A549 (cell line): ENCODE results near the gene MADD. TPM values are rescaled to one million over a fixed set of nuclear protein-coding genes. Genes with fewer than 3 reads are reported as not detected.

ENCODE experiments used
- ATAC-seq, 2 experiments: fragments of 200-7000 bp in 1 of 2; fragments of >200 bp in 1 of 2; cut with Nextera tagmentation in 1 of 2; cut with Tn5 transposase in 1 of 2; 3 replicates each; pipeline versions ENCODE4 v1.8.0 to v1.9.1; 2018 to 2020; ENCODE audit warnings: mild to moderate bottlenecking in 1 of 2, moderate library complexity in 1 of 2
- CTCF ChIA-PET: fragments of 300-600 bp; sonication (Branson Sonifier 250); formaldehyde crosslinking; extraction: SDS; loops from one replicate; lab custom pipeline; 2021; ENCODE audit warnings: antibody characterized with exemption, inconsistent platforms; lab: Yijun Ruan, JAX
- POLR2A ChIA-PET: fragments of 350-600 bp; formaldehyde crosslinking; extraction: SDS; loops from one replicate; lab custom pipeline; 2021; ENCODE audit warnings: antibody characterized with exemption, inconsistent platforms; lab: Yijun Ruan, JAX
- DNase-seq, 2 experiments: peaks; one replicate each; pipeline versions ENCODE4 v3.0.0 to v3.0.0-alpha.2; 2011 to 2016; ENCODE audit warnings: low read depth in 1 of 2, low spot score in 1 of 2
- FAIRE-seq: peaks from 2 replicates; lab custom pipeline; 2011; peaks lifted over from hg19 to GRCh38; lab: Jason Lieb, UNC
- H3K27ac ChIP-seq, 2 experiments: fragments of >200 bp; sonication (Bioruptor Twin); formaldehyde crosslinking; 3 replicates each; pipeline ENCODE4 v1.5.1; 2016 to 2017
- H3K4me1 ChIP-seq: fragments of >200 bp; sonication (Bioruptor Twin); formaldehyde crosslinking; 3 replicates; pipeline ENCODE4 v1.6.1; 2016
- H3K4me2 ChIP-seq: fragments of >200 bp; sonication (Bioruptor Twin); formaldehyde crosslinking; 3 replicates; pipeline ENCODE4 v1.6.1; 2016
- H3K4me3 ChIP-seq: fragments of >200 bp; sonication (Bioruptor Twin); formaldehyde crosslinking; 3 replicates; pipeline ENCODE4 v1.5.1; 2016
- H3K9me3 ChIP-seq: fragments of >200 bp; sonication (Bioruptor Twin); formaldehyde crosslinking; 3 replicates; pipeline ENCODE4 v1.6.1; 2016
- ATOH8 ChIP-seq: fragments of 250-450 bp; sonication (Bioruptor Pico); IDR thresholded peaks from 2 replicates; pipeline ENCODE4 v1.5.0; 2020; ENCODE audit warnings: low read depth, mild to moderate bottlenecking, moderate library complexity
- BCL3 ChIP-seq: fragments of >200 bp; sonication (Bioruptor Twin); formaldehyde crosslinking; IDR thresholded peaks from 3 replicates; pipeline ENCODE4 v1.6.1; 2016
- CBX8 ChIP-seq: fragments of 200-600 bp; sonication (generic); IDR thresholded peaks from 2 replicates; pipeline ENCODE4 v1.6.1; 2016
- CEBPB ChIP-seq, 2 experiments: fragments of >200 bp in 1 of 2; sonication (Bioruptor Twin) in 1 of 2; formaldehyde crosslinking in 1 of 2; IDR thresholded peaks; 2 replicates each; pipeline ENCODE4 v1.6.1; 2012 to 2016
- CHD2 ChIP-seq: fragments of 150-350 bp; IDR thresholded peaks from 2 replicates; pipeline ENCODE4 v1.6.1; 2014; ENCODE audit warnings: low read length; ENCODE audit not compliant: partially characterized antibody
- E2F6 ChIP-seq: IDR thresholded peaks from 2 replicates; pipeline ENCODE4 v1.6.1; 2012; ENCODE audit warnings: low read depth, borderline replicate concordance
- EHF ChIP-seq: fragments of 250-450 bp; sonication (Bioruptor Pico); IDR thresholded peaks from 2 replicates; pipeline ENCODE4 v1.5.0; 2020; ENCODE audit warnings: mild to moderate bottlenecking
- EP300 ChIP-seq, 2 experiments: fragments of >200 bp; sonication (Bioruptor Twin); formaldehyde crosslinking; IDR thresholded peaks; 2 replicates in 1 of 2; 3 replicates in 1 of 2; pipeline ENCODE4 v1.6.1; 2016 to 2017
- FOSB ChIP-seq: fragments of 250-450 bp; sonication (Bioruptor Pico); IDR thresholded peaks from 2 replicates; pipeline ENCODE4 v1.5.0; 2020; ENCODE audit warnings: mild to moderate bottlenecking, moderate library complexity
- FOSL2 ChIP-seq, 2 experiments: fragments of 450-650 bp in 1 of 2; fragments of >200 bp in 1 of 2; sonication (Bioruptor Twin) in 1 of 2; formaldehyde crosslinking; IDR thresholded peaks; 2 replicates each; pipeline versions ENCODE4 v1.5.0 to v1.6.1; 2016 to 2020; ENCODE audit warnings: mild to moderate bottlenecking in 1 of 2, moderate library complexity in 1 of 2
- GATA3 ChIP-seq: IDR thresholded peaks from 2 replicates; pipeline ENCODE4 v1.6.1; 2012; ENCODE audit warnings: borderline replicate concordance
- HES2 ChIP-seq: fragments of >200 bp; sonication (Bioruptor Twin); formaldehyde crosslinking; IDR thresholded peaks from 2 replicates; pipeline ENCODE4 v1.6.1; 2016
- HMGXB4 ChIP-seq: fragments of 250-450 bp; sonication (Bioruptor Pico); IDR thresholded peaks from 2 replicates; pipeline ENCODE4 v1.5.0; 2021; ENCODE audit warnings: mild to moderate bottlenecking, moderate library complexity, borderline replicate concordance
- HOXB13 ChIP-seq: fragments of 250-450 bp; sonication (Bioruptor Pico); IDR thresholded peaks from 2 replicates; pipeline ENCODE4 v1.5.0; 2020; ENCODE audit warnings: low read depth, mild to moderate bottlenecking, moderate library complexity
- HOXB5 ChIP-seq: fragments of 250-450 bp; sonication (Bioruptor Pico); IDR thresholded peaks from 2 replicates; pipeline ENCODE4 v1.5.0; 2020; ENCODE audit warnings: mild to moderate bottlenecking, moderate library complexity
- JUNB ChIP-seq: fragments of >200 bp; sonication (Bioruptor Twin); formaldehyde crosslinking; IDR thresholded peaks from 2 replicates; pipeline ENCODE4 v1.6.1; 2016
- KDM5A ChIP-seq: fragments of 200-600 bp; sonication (generic); IDR thresholded peaks from 2 replicates; pipeline ENCODE4 v1.6.1; 2016; ENCODE audit warnings: antibody characterized with exemption, mild to moderate bottlenecking
- MAZ ChIP-seq: fragments of 150-350 bp; IDR thresholded peaks from 2 replicates; pipeline ENCODE4 v1.6.1; 2014; ENCODE audit warnings: antibody characterized with exemption, low read depth, low read length, borderline replicate concordance
- MYC ChIP-seq: IDR thresholded peaks from 2 replicates; pipeline ENCODE4 v1.6.1; 2012; ENCODE audit warnings: mild to moderate bottlenecking, inconsistent platforms, low read length, improper control_type of control experiment, borderline replicate concordance
- NFE2L2 ChIP-seq: fragments of 150-350 bp; conservative IDR thresholded peaks from 2 replicates; pipeline ENCODE4 v1.6.1; 2014; ENCODE audit warnings: low read length
- NPAS2 ChIP-seq: fragments of 250-450 bp; sonication (Bioruptor Pico); IDR thresholded peaks from 2 replicates; pipeline ENCODE4 v1.8.0; 2022; ENCODE audit warnings: mild to moderate bottlenecking, moderate library complexity, borderline replicate concordance
- PHF8 ChIP-seq: fragments of 200-600 bp; sonication (generic); IDR thresholded peaks from 2 replicates; pipeline ENCODE4 v1.6.1; 2016; ENCODE audit warnings: low read depth, mild to moderate bottlenecking, antibody characterized with exemption, moderate library complexity, borderline replicate concordance
- POLR2AphosphoS2 ChIP-seq: conservative IDR thresholded peaks from 2 replicates; pipeline ENCODE4 v1.6.1; 2012; ENCODE audit warnings: low read length, improper control_type of control experiment, inconsistent platforms
- RAD21 ChIP-seq, 2 experiments: fragments of >200 bp in 1 of 2; sonication (Bioruptor Twin) in 1 of 2; formaldehyde crosslinking in 1 of 2; IDR thresholded peaks in 1 of 2; conservative IDR thresholded peaks in 1 of 2; 2 replicates in 1 of 2; 3 replicates in 1 of 2; pipeline ENCODE4 v1.6.1; 2012 to 2018; ENCODE audit warnings: inconsistent platforms in 1 of 2
- RARB ChIP-seq: fragments of 250-450 bp; sonication (Bioruptor Pico); IDR thresholded peaks from 2 replicates; pipeline ENCODE4 v1.8.0; 2021; ENCODE audit warnings: mild to moderate bottlenecking, moderate library complexity
- RFX5 ChIP-seq: fragments of 450-650 bp; IDR thresholded peaks from 2 replicates; pipeline ENCODE4 v1.7.1; 2014; ENCODE audit warnings: antibody characterized with exemption, mild to moderate bottlenecking, moderate library complexity
- SREBF2 ChIP-seq: fragments of 450-650 bp; IDR thresholded peaks from 2 replicates; pipeline ENCODE4 v1.6.1; 2014; ENCODE audit warnings: mild to moderate bottlenecking, moderate library complexity
- ZNF302 ChIP-seq: fragments of 250-450 bp; sonication (Bioruptor Pico); IDR thresholded peaks from 2 replicates; pipeline ENCODE4 v1.9.0; 2021; ENCODE audit warnings: inconsistent platforms, mild to moderate bottlenecking, moderate library complexity
- ZSCAN20 ChIP-seq: fragments of 250-450 bp; sonication (Bioruptor Pico); IDR thresholded peaks from 2 replicates; pipeline ENCODE4 v1.8.0; 2022; ENCODE audit warnings: mild to moderate bottlenecking, moderate library complexity
- WGBS: methylation state at CpG from one replicate; pipeline ENCODE4 v1.1.6; 2017; ENCODE audit errors: missing lambda C conversion rate; 5-methylcytosine and 5-hydroxymethylcytosine counted together
- polyA plus RNA-seq, 4 experiments: library from polyadenylated mRNA; depleted of rRNA in 3 of 4; stranded (reverse); fragments of >200 nt; fragmentation: RNase III in 1 of 4; extraction: RNeasy Plus Mini Kit Qiagen cat#74134 plus additional on column Dnase treatment in 1 of 4; gene quantifications; 2 replicates in 3 of 4; 3 replicates in 1 of 4; pipeline ENCODE4 v1.2.3, GENCODE V29; 2011 to 2017

The MADD gene
- polyA plus RNA-seq, 2 of the 4 experiments (the other 2 are of a cell fraction): 16.7 to 25.2 TPM

- DNase-seq (no peak), ATAC-seq (no peak), FAIRE-seq (no peak)
- Histone ChIP-seq H3K9me3 (no peaks in the 10 kb centered on the region), H3K27ac (peak overlapping the region; percentile 95 to 99), H3K4me3 (peak overlapping the region; percentile 72; the same call in 2 of the 3 replicates)
- POLR2A ChIA-PET: no interaction called here
- no peak for TF ChIP-seq ZNF302
- TF ChIP-seq HES2: no peak
- no peak for TF ChIP-seq NPAS2 (CRISPR knock-in tag)
- no peak for TF ChIP-seq E2F6
- no peak for TF ChIP-seq KDM5A
- TF ChIP-seq PHF8: no peak
- no peak for TF ChIP-seq MYC
- TF ChIP-seq, all 56 proteins: peak for 0
- peak overlapping the region; percentile 97 for H3K4me2 ChIP-seq
- CTCF ChIA-PET: interaction anchor here (0.9 to 2.0 kb wide), 6 partner anchors 10 to 108 kb away, joined by 3 to 18 read pairs (median 4); partner anchors contain the start of gene NR1H3
- WGBS: 72% methylated on average over 13 of the region's 13 CpGs
- H3K4me1 ChIP-seq: peaks cover 30% of the 10 kb centered on the region
Observed at GRCh38 chr11:47268448-47269001, 1.4 kb upstream of the MADD start.

GRCh38 chr11:47269002-47269828 is 718 bp upstream of the MADD start:
- H3K4me2 ChIP-seq: peak overlapping the region; percentile 97
- ChIA-PET CTCF (interaction anchor here (1.0 to 2.4 kb wide), 6 partner anchors 11 to 91 kb away, joined by 3 to 18 read pairs (median 5); partner anchors contain the start of genes ACP2 and NR1H3), POLR2A (no interaction called here)
- WGBS: 7% methylated on average over 16 of the region's 52 CpGs
- H3K4me3 ChIP-seq: peak overlapping the region; percentile 72
- peak overlapping the region; percentile 95 to 99 for H3K27ac ChIP-seq
- H3K4me1 ChIP-seq: peaks cover 30% of the 10 kb centered on the region
- peak; percentile 88 to 89 for DNase-seq
- FAIRE-seq: no peak
- peak; percentile 83 to 86 for ATAC-seq
- H3K9me3 ChIP-seq: no peaks in the 10 kb centered on the region
- TF ChIP-seq RAD21 (conservative IDR thresholded peaks at IDR 0.05 in 1 of 2, IDR thresholded peaks at IDR 0.05 in 1 of 2) (peak in 1 of 2 experiments; percentile 8; a peak in 1 of 5 replicates), ZSCAN20 (CRISPR knock-in tag) (no peak), PHF8 (no peak), MAZ (no peak), CBX8 (no peak), KDM5A (no peak), FOSB (CRISPR knock-in tag) (no peak), ZNF302 (no peak), EHF (CRISPR knock-in tag) (0 out of 2 replicates have a peak, but pooled peaks have one; percentile 14), NFE2L2 (no peak), HOXB5 (no peak), FOSL2 (IDR thresholded peaks at IDR 0.05) (no peak), FOSL2 (CRISPR knock-in tag; IDR thresholded peaks at IDR 0.05) (no peak), RARB (CRISPR knock-in tag) (no peak), HMGXB4 (CRISPR knock-in tag) (peak; percentile 63; the same call in 1 of the 2 replicates), BCL3 (no peak; the same call in 2 of the 3 replicates), GATA3 (no peak), SREBF2 (no peak), EP300 (IDR thresholded peaks at IDR 0.05) (no peak), HOXB13 (CRISPR knock-in tag) (peak; percentile 80; the same call in 1 of the 2 replicates), ATOH8 (CRISPR knock-in tag) (0 out of 2 replicates have a peak, but pooled peaks have one; percentile 26), RFX5 (no peak), JUNB (no peak), E2F6 (peak; percentile 89), NPAS2 (CRISPR knock-in tag) (0 out of 2 replicates have a peak, but pooled peaks have one; percentile 14), CHD2 (peak; percentile 67), POLR2AphosphoS2 (no peak), CEBPB (IDR thresholded peaks at IDR 0.05) (no peak)
